ES-I3 (cell line): ENCODE measurements around the gene TMEM192.
"Not testable (repeated sequence)": the region's sequence is repeated elsewhere in the genome, so short reads cannot be mapped to it uniquely, and the experiment has no call there.

ENCODE experiments used
- H3K36me3 ChIP-seq: 2 replicates; pipeline ENCODE4 v1.6.1; 2013; ENCODE audit warnings: mild to moderate bottlenecking, low read length, control low read depth, moderate library complexity; ENCODE audit not compliant: insufficient read depth
- H3K4me1 ChIP-seq: 2 replicates; pipeline ENCODE4 v1.6.1; 2013; ENCODE audit warnings: mild to moderate bottlenecking, control low read depth, low read length; ENCODE audit not compliant: insufficient read depth
- H3K9ac ChIP-seq: 2 replicates; pipeline ENCODE4 v1.6.1; 2013; ENCODE audit warnings: low read depth, mild to moderate bottlenecking, low read length, moderate library complexity
- H3K9me3 ChIP-seq: 2 replicates; pipeline ENCODE4 v1.6.1; 2013; ENCODE audit warnings: mild to moderate bottlenecking, low read length, moderate library complexity; ENCODE audit not compliant: control insufficient read depth, insufficient read depth

Gene TMEM192

DNA sequence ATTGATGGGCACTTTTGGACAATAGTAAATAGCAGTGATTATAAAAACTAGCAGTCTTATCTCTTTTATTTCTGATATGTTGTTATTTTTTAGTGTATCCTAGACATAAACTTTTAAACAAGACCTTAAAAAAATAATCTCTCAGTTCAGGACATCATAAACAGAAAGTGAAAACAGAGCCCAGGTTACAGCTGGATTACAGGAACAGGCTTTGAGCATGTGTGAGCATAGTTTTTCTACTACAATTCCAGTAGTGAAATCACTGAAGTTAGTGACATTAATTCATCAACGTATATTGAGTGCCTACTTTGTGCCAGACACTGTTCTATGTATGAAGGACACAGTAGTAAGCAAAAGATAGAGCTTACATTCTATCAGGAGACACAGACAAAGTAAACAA, 42.1 kb downstream of the TMEM192 start:
- Histone ChIP-seq H3K9ac (no peak overlapping the region), H3K9me3 (no peaks in the 10 kb centered on the region), H3K36me3 (no peaks in the 10 kb centered on the region), H3K4me1 (no peaks in the 10 kb centered on the region)

GRCh38 chr4:165060938-165061337, 51.7 kb downstream of the TMEM192 start:
- Histone ChIP-seq H3K36me3 (no peaks in the 10 kb centered on the region), H3K9ac (no peak overlapping the region), H3K9me3 (no peaks in the 10 kb centered on the region), H3K4me1 (no peaks in the 10 kb centered on the region)

DNA sequence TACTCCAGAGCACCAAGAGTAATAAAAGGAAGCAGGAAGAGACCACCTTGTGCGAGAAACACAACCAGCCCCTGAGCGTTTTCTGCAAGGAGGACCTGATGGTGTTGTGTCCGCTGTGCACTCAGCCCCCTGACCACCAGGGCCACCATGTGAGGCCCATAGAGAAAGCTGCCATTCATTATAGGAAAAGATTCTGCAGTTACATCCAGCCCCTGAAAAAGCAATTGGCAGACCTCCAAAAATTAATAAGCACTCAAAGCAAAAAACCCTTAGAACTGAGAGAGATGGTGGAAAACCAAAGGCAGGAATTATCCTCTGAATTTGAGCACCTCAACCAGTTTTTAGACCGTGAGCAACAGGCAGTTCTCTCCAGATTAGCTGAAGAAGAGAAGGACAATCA, 53.3 kb downstream of the TMEM192 start:
- Histone ChIP-seq H3K4me1 (no peaks in the 10 kb centered on the region), H3K9me3 (no peaks in the 10 kb centered on the region)

DNA sequence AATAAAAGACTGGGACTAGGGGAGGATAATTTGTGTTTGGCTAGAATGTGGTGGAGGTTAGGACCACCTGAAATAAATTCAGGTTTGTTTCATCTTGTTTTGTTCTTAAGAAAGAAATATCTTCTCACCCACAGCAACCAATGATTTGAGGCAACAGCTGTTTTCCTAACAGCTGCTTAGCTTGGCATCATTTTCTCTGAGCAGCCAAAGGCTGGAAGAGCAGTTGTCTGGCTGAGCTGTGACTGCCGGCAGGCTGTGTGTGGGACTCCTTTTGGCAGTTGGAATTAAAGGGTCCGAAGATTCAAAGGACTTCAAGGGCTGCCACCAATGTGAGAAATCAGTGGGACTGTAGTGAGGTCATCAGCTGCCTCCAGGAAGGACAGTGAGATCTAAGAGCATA, 54.0 kb downstream of the TMEM192 start:
- Histone ChIP-seq H3K36me3 (no peaks in the 10 kb centered on the region), H3K4me1 (no peaks in the 10 kb centered on the region), H3K9me3 (no peaks in the 10 kb centered on the region), H3K9ac (no peak overlapping the region)

More for the DNA sequence above, 53.3 kb downstream of the TMEM192 start:
- no peaks in the 10 kb centered on the region for H3K36me3 ChIP-seq
- H3K9ac ChIP-seq, result no peak overlapping the region

- Histone ChIP-seq H3K36me3 (no peaks in the 10 kb centered on the region), H3K9ac (no peak overlapping the region), H3K9me3 (no peaks in the 10 kb centered on the region), H3K4me1 (no peaks in the 10 kb centered on the region; the same call in 1 of the 2 replicates)
Measured at GRCh38 chr4:165055601-165056000, 57.1 kb downstream of the TMEM192 start.

DNA sequence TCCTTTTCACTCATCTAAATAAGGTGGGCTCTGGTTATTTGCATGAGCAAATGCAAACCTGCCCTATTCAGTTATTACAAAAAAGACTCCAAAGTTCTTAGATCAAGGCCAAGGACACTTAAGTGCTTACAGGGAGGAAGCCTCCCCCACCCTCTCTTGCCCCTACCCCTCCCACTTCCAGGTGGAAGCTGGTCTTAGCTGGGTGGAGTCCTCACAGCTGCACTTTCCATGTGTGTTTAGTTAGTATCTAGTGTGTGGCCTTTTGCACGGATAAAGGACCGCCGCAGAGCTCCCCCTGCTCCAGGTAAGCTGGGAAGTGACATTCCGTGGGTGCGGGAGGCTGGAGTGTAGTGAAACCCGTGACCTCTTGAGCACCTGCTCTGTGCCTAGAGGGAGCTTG, 59.0 kb downstream of the TMEM192 start, which contains the start of gene TRIM75:
Gene TRIM75, plus strand, starts transcription at position 222 of the 400 bp plus-strand sequence. CDS start 5,282 bp downstream, outside the sequence.
- Histone ChIP-seq H3K9ac (no peak within 1 kb of the TSS), H3K4me1 (no peaks in the 10 kb centered on the region; the same call in 1 of the 2 replicates), H3K9me3 (no peaks in the 10 kb centered on the region), H3K36me3 (no peaks in the 10 kb centered on the region)

DNA sequence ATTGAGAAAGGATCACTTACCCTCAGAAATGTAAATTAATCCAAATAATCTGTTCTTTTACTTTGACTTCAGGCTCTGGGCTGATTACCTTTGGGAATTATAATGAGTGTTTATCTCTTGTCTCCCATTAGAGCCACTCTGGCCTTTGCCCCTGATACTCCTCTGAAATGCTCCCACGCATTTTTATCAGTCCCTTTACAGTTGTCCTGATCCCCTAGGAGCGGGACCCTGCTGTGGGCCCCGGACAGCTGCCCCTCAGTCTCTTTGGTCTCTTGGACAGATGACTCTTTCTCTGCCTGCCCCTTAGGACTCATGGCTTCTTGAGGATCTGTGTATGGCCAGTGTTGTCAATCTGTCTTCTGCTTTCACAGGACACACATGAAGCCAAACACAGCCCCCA, 60.0 kb downstream of the TMEM192 start:
- no peak overlapping the region for H3K9ac ChIP-seq
- no peaks in the 10 kb centered on the region for H3K9me3 ChIP-seq
- H3K36me3 ChIP-seq, result no peaks in the 10 kb centered on the region
- peaks cover 10% of the 10 kb centered on the region; the same call in 1 of the 2 replicates for H3K4me1 ChIP-seq

GRCh38 chr4:165048170-165048569, 64.5 kb downstream of the TMEM192 start:
- Histone ChIP-seq H3K4me1 (peaks cover 11% of the 10 kb centered on the region; the same call in 1 of the 2 replicates), H3K36me3 (no peaks in the 10 kb centered on the region), H3K9me3 (no peaks in the 10 kb centered on the region), H3K9ac (no peak overlapping the region)

DNA sequence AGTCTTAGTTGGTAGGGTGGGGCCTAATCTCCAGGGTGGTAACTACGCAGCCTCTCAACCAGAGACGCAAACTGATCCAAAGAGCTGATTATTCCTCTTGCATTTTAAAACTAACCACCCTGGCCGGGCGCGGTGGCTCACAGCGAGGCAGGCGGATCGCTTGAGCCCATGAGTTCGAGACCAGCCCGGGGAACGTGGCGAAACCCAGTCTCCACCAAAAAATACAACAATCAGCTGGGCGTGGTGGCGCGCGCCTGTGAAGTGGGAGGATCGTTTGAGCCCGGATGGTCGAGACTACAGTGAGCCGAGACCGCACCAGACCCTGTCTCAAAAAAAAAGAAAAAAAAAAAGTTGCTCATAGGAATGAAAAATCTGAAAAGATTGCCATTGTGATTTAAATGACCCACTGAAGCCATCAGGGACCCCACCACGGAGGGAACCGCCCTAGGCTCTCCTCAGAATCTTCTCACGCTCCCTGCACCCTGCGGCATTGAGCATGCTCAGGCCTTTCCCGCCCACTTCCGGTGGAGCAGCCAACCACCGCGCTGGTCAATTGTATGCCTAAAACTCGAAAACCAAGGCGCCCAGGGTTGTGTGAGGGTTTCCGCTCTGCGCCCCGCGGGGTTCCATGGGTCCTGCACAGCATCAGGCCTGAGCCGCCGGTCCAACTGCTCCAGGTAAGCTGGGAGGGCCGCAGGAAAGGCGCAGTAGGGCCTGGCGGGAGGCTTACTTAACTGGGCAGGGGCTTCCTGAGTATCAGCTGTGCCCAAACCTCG, 81.0 kb downstream of the TMEM192 start, which contains the start of gene TRIM60:
Gene TRIM60, plus strand, starts transcription at position 564 of the 776 bp plus-strand sequence. CDS start 8,074 bp downstream, outside the sequence.
- H3K36me3 ChIP-seq, result no peaks in the 10 kb centered on the region
- no peaks in the 10 kb centered on the region for H3K9me3 ChIP-seq
- H3K4me1 ChIP-seq, result no peaks in the 10 kb centered on the region
- no peak within 1 kb of the TSS for H3K9ac ChIP-seq

DNA sequence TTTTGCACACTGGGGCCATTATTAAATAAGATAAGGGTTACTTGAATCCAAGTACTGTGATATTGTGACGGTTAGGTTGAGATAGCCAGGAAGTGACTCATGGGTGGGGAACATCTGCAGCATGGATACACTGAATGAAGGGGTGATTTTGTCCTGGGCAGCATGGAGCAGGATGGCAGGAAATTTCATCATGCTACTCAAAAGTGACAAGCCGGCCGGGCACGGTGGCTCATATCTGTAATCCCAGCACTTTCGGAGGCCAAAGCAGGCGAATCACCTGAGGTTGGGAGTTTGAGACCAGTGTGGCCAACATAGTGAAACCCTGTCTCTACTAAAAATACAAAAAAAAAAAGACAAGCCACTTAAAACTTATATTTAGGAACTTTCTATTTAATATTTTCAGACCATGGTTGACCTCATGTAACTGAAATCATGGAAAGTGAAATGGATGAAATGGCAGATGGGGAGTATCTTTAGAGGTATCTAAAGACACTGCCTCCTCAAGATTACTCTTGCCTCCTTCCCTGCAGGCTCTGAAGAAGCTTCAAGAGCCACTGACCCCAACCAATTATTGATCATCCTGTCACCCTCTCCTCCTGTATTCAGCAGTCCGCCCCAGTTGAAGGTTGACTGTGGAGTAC, 84.8 kb downstream of the TMEM192 start:
- Histone ChIP-seq H3K4me1 (no peaks in the 10 kb centered on the region), H3K9ac (no peak overlapping the region), H3K9me3 (no peaks in the 10 kb centered on the region), H3K36me3 (no peaks in the 10 kb centered on the region)

DNA sequence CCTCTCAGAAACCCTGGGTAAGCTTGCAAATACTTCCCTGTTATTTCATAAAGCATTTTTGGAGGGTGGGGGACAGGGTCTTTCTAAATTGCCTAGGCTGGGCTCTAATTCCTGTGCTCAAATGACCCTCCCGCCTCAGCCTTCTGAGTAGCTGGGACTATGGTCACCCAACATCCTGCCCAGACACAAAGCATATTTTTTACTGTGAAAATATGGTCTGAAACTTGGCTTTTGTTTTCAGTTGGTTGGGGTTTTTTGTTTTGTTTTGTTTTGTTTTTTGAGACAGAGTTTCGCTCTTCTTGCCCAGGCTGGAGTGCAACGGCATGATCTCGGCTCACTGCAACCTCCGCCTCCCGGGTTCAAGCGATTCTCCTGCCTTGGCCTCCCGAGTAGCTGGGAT, 86.9 kb downstream of the TMEM192 start:
- not testable (repeated sequence) for H3K36me3 ChIP-seq, H3K9ac ChIP-seq, H3K4me1 ChIP-seq, H3K9me3 ChIP-seq
